HepG2 (cell line): ENCODE measurements around the gene PPP1R15A. TPM values are rescaled to one million over a fixed set of nuclear protein-coding genes. Genes with fewer than 3 reads are reported as not detected.

Experiments used
- ATAC-seq: fragments of 200-7000 bp; cut with Tn5 transposase; 3 replicates; pipeline ENCODE4 v1.9.1; 2020; ENCODE audit warnings: mild to moderate bottlenecking, moderate library complexity
- BruUV-seq: library from RNA; stranded (reverse); fragments of 400-500 nt; replicated peaks from 2 replicates; lab custom pipeline; 2021; lab: Mats Ljungman, UMichigan
- CTCF ChIA-PET: fragments of 300-600 bp; formaldehyde crosslinking; extraction: SDS; loops from one replicate; lab custom pipeline; 2021; ENCODE audit warnings: low total read pairs, inconsistent platforms, low intra/inter-chr PET ratio; lab: Yijun Ruan, JAX
- POLR2A ChIA-PET: fragments of 350-600 bp; sonication (Branson Sonifier 250); formaldehyde crosslinking; loops from one replicate; lab custom pipeline; 2020; ENCODE audit warnings: antibody characterized with exemption, inconsistent platforms; lab: Yijun Ruan, JAX
- DNase-seq: peaks from one replicate; pipeline ENCODE4 v3.0.0-alpha.2; 2015; ENCODE audit warnings: low spot score
- FAIRE-seq: peaks from 3 replicates; lab custom pipeline; 2011; peaks lifted over from hg19 to GRCh38; lab: Jason Lieb, UNC
- H2AFZ ChIP-seq: one replicate; pipeline ENCODE4 v1.6.1; 2011; ENCODE audit warnings: low read length, inconsistent platforms
- H3K27ac ChIP-seq: fragments of 300-600 bp; 3 replicates; pipeline ENCODE4 v1.8.0; 2011; ENCODE audit warnings: mixed run types, mild to moderate bottlenecking, mixed read lengths, low read length, inconsistent platforms; ENCODE audit not compliant: insufficient read depth; ENCODE audit errors: extremely low read length
- H3K27me3 ChIP-seq, 2 experiments: fragments of 200-600 bp in 1 of 2; 2 replicates in 1 of 2; 3 replicates in 1 of 2; pipeline versions ENCODE4 v1.6.0 to v1.8.0; 2011; ENCODE audit warnings: low read length in 2 of 2, mild to moderate bottlenecking in 2 of 2, moderate library complexity in 2 of 2, inconsistent platforms in 1 of 2; ENCODE audit not compliant: insufficient read depth in 2 of 2, control insufficient read depth in 1 of 2
- H3K36me3 ChIP-seq, 2 experiments: fragments of 200-600 bp in 1 of 2; replicated peaks in 1 of 2; 2 replicates in 1 of 2; 3 replicates in 1 of 2; pipeline versions ENCODE4 v1.5.1 to v1.8.0; 2011; ENCODE audit warnings: low read length in 2 of 2, inconsistent platforms in 1 of 2; ENCODE audit not compliant: insufficient read depth in 2 of 2, control insufficient read depth in 1 of 2
- H3K4me1 ChIP-seq: 2 replicates; pipeline ENCODE4 v1.5.1; 2012; ENCODE audit warnings: low read length, inconsistent platforms; ENCODE audit not compliant: insufficient read depth
- H3K4me2 ChIP-seq: 2 replicates; pipeline ENCODE4 v1.6.0; 2011; ENCODE audit warnings: low read depth, low read length, inconsistent platforms
- H3K4me3 ChIP-seq, 3 experiments: fragments of 200-600 bp in 1 of 3; sonication (generic), shearing (Covaris generic) in 1 of 3; replicated peaks in 1 of 3; 2 replicates each; pipeline ENCODE4 v1.5.1; 2011 to 2016; ENCODE audit warnings: low read length in 3 of 3, inconsistent platforms in 2 of 3, low read depth in 2 of 3, mild to moderate bottlenecking in 2 of 3, control low read depth in 1 of 3, mixed read lengths in 1 of 3; ENCODE audit not compliant: insufficient read depth in 1 of 3
- H3K79me2 ChIP-seq: one replicate; pipeline ENCODE4 v1.6.1; 2011; ENCODE audit warnings: low read length, inconsistent platforms; ENCODE audit not compliant: insufficient read depth
- H3K9ac ChIP-seq: 2 replicates; pipeline ENCODE4 v1.6.0; 2011; ENCODE audit warnings: mild to moderate bottlenecking, low read depth, low read length, inconsistent platforms; ENCODE audit not compliant: insufficient read depth
- H3K9me3 ChIP-seq: 2 replicates; pipeline ENCODE4 v1.5.1; 2012; ENCODE audit warnings: mild to moderate bottlenecking, low read length
- H4K20me1 ChIP-seq: 2 replicates; pipeline ENCODE4 v1.6.0; 2011; ENCODE audit warnings: inconsistent platforms, mild to moderate bottlenecking, low read length, moderate library complexity; ENCODE audit not compliant: insufficient read depth
- HNF1B ChIP-seq: sonication (generic); formaldehyde crosslinking; IDR thresholded peaks from 2 replicates; pipeline ENCODE4 v1.5.1; 2020; ENCODE audit warnings: mild to moderate bottlenecking, moderate library complexity, missing genetic modification reagents
- RAD21 ChIP-seq: fragments of 450-650 bp; formaldehyde crosslinking; IDR thresholded peaks from 2 replicates; pipeline ENCODE4 v1.5.0; 2020; ENCODE audit warnings: mild to moderate bottlenecking
- SMC3 ChIP-seq: IDR thresholded peaks from 2 replicates; pipeline ENCODE4 v1.6.1; 2011; ENCODE audit warnings: low read length, improper control_type of control experiment
- STAG1 ChIP-seq: sonication (generic); formaldehyde crosslinking; IDR thresholded peaks from 2 replicates; pipeline ENCODE4 v1.4.0; 2020; ENCODE audit warnings: missing genetic modification reagents
- THAP11 ChIP-seq: IDR thresholded peaks from 2 replicates; pipeline ENCODE4 v1.6.1; 2016; ENCODE audit warnings: missing biosample characterization, missing genetic modification reagents
- ZBTB21 ChIP-seq: sonication (generic); formaldehyde crosslinking; IDR thresholded peaks from 2 replicates; pipeline ENCODE4 v1.4.0; 2020; ENCODE audit warnings: missing genetic modification reagents
- ZBTB7B ChIP-seq: sonication (generic); formaldehyde crosslinking; IDR thresholded peaks from 2 replicates; pipeline ENCODE4 v1.4.0; 2020; ENCODE audit warnings: missing genetic modification reagents
- ZNF143 ChIP-seq: sonication (generic); formaldehyde crosslinking; IDR thresholded peaks from 2 replicates; pipeline ENCODE4 v1.4.0; 2020; ENCODE audit warnings: missing genetic modification reagents
- ZNF362 ChIP-seq: sonication (generic); formaldehyde crosslinking; IDR thresholded peaks from 2 replicates; pipeline ENCODE4 v1.4.0; 2020; ENCODE audit warnings: missing genetic modification reagents, mild to moderate bottlenecking, borderline replicate concordance
- ZNF672 ChIP-seq: sonication (generic); formaldehyde crosslinking; IDR thresholded peaks from 2 replicates; pipeline ENCODE4 v1.8.1; 2022; ENCODE audit warnings: missing genetic modification reagents
- ZNF766 ChIP-seq: sonication (generic); formaldehyde crosslinking; IDR thresholded peaks from 2 replicates; pipeline ENCODE4 v1.5.0; 2020; ENCODE audit warnings: missing genetic modification reagents, borderline replicate concordance
- WGBS: methylation state at CpG from one replicate; pipeline ENCODE4 v1.1.6; 2017; ENCODE audit warnings: low lambda C conversion rate; 5-methylcytosine and 5-hydroxymethylcytosine counted together
- in situ Hi-C: cut with HindIII; loops from 2 replicates; pipeline ENCODE4 v1.10.0; 2017; ENCODE audit warnings: low pct_unique_long_range_greater_than_20kb; ENCODE audit not compliant: extremely low pct_ligation_motif_present
- intact Hi-C: fragments of 100-400 bp; cut with micrococcal nuclease; formaldehyde crosslinking; loops from one replicate; pipeline ENCODE4 v1.10.0; 2022; ENCODE audit not compliant: unreplicated experiment
- polyA plus RNA-seq, 8 experiments: library from polyadenylated mRNA; depleted of rRNA in 3 of 8; stranded (reverse) in 7 of 8; unstranded in 1 of 8; fragments of >200 nt; fragmentation: Illumina TruSeq in 4 of 8; extraction: Trizol in 4 of 8; gene quantifications; 2 replicates each; pipeline versions ENCODE4 v1.2.1 to v1.2.3, GENCODE V29; 2011 to 2016; ENCODE audit warnings: low read depth in 4 of 8, missing spikeins in 1 of 8, mixed read lengths in 1 of 8; ENCODE audit not compliant: insufficient read depth in 1 of 8
- total RNA-seq, 5 experiments: library from RNA; depleted of rRNA; stranded (reverse); fragments of >200 nt; fragmentation: Illumina TruSeq; extraction: Trizol; gene quantifications; 2 replicates each; pipeline ENCODE4 v1.2.3, GENCODE V29; 2016; ENCODE audit warnings: low read depth in 1 of 5
- TF ChIP-seq, protein P1 (sequence below): sonication (generic); formaldehyde crosslinking; IDR thresholded peaks from 2 replicates; pipeline ENCODE4 v1.8.0; 2022; ENCODE audit warnings: mild to moderate bottlenecking, missing genetic modification reagents, moderate library complexity
- TF ChIP-seq, protein P2 (sequence below): sonication (generic); formaldehyde crosslinking; IDR thresholded peaks from 2 replicates; pipeline ENCODE4 v1.5.0; 2020; ENCODE audit warnings: mild to moderate bottlenecking, missing genetic modification reagents, moderate library complexity

The PPP1R15A gene
- total and polyA plus RNA-seq, 2 of the 13 experiments (the other 11 are each of a cell fraction or from before 2014, with no cell fraction given) = 15.6 to 18.5 TPM

DNA sequence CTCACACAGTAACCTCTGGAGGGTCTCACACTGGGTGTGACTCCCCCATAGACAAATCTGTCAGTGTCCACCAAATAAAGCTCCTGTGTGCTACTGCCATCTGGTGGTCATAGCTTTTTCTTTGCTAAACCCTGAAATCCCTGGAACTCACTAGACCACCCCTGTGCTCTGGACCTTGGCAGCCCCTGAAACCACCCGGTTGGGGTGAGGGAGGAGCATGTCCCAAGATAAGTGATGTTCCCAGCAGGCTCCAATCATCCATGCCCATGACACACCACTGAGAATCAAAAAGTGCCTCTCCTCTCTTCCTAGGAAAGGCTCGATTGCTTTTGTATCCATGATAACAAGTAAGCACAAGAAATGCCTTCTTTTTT, 29.4 kb upstream of the PPP1R15A start:
- peak; percentile 58 for DNase-seq
- peak; percentile 78 for FAIRE-seq
- no peak overlapping the region for H3K4me3 ChIP-seq
- TF ChIP-seq RAD21 = peak; percentile 56; the same call in 1 of the 2 replicates
- TF ChIP-seq ZNF143 = peak; percentile 19; the same call in 1 of the 2 replicates
- no peak for TF ChIP-seq ZNF362 (CRISPR knock-in tag)
- no peak for TF ChIP-seq ZNF672 (CRISPR knock-in tag)
- TF ChIP-seq, protein P1, sequence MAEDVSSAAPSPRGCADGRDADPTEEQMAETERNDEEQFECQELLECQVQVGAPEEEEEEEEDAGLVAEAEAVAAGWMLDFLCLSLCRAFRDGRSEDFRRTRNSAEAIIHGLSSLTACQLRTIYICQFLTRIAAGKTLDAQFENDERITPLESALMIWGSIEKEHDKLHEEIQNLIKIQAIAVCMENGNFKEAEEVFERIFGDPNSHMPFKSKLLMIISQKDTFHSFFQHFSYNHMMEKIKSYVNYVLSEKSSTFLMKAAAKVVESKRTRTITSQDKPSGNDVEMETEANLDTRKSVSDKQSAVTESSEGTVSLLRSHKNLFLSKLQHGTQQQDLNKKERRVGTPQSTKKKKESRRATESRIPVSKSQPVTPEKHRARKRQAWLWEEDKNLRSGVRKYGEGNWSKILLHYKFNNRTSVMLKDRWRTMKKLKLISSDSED (CRISPR knock-in tag) = no peak
- TF ChIP-seq ZNF766 (CRISPR knock-in tag) = peak; percentile 44; the same call in 1 of the 2 replicates
- TF ChIP-seq THAP11 = peak; percentile 51
- no peak for TF ChIP-seq ZBTB21
- TF ChIP-seq, protein P2, sequence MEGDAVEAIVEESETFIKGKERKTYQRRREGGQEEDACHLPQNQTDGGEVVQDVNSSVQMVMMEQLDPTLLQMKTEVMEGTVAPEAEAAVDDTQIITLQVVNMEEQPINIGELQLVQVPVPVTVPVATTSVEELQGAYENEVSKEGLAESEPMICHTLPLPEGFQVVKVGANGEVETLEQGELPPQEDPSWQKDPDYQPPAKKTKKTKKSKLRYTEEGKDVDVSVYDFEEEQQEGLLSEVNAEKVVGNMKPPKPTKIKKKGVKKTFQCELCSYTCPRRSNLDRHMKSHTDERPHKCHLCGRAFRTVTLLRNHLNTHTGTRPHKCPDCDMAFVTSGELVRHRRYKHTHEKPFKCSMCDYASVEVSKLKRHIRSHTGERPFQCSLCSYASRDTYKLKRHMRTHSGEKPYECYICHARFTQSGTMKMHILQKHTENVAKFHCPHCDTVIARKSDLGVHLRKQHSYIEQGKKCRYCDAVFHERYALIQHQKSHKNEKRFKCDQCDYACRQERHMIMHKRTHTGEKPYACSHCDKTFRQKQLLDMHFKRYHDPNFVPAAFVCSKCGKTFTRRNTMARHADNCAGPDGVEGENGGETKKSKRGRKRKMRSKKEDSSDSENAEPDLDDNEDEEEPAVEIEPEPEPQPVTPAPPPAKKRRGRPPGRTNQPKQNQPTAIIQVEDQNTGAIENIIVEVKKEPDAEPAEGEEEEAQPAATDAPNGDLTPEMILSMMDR (CRISPR knock-in tag) = peak; percentile 85
- TF ChIP-seq HNF1B (CRISPR knock-in tag) = 0 out of 2 replicates have a peak, but pooled peaks have one; percentile 15
- peak; percentile 77 for TF ChIP-seq STAG1 (CRISPR knock-in tag)
- peak; percentile 85 for TF ChIP-seq SMC3
- peak; percentile 32; the same call in 1 of the 2 replicates for TF ChIP-seq ZBTB7B
- no peak overlapping the region for H3K9ac ChIP-seq
- peak; percentile 64 for ATAC-seq
- BruUV-seq = no TSS peak
- peaks cover 6% of the 10 kb centered on the region for H3K4me1 ChIP-seq
- intact Hi-C loops (loop anchor here (1.0 kb wide), 1 partner anchor 54 kb away; no protein-coding TSS in a partner anchor), in situ Hi-C loops (loop anchor here (5.0 kb wide), 1 partner anchor 195 kb away; the partner anchor contains the start of gene CA11)
- H2AFZ ChIP-seq = no peak overlapping the region
- H4K20me1 ChIP-seq = no peaks in the 10 kb centered on the region
- no peak overlapping the region for H3K27ac ChIP-seq
- H3K79me2 ChIP-seq = no peaks in the 10 kb centered on the region
- WGBS = 45% methylated on average over 2 of the region's 2 CpGs
- H3K36me3 ChIP-seq = peaks cover 0 to 5% of the 10 kb centered on the region in 2 experiments; a peak in 2 of 5 replicates
- H3K4me2 ChIP-seq = no peak overlapping the region
- ChIA-PET CTCF (interaction anchor here (1.2 to 2.5 kb wide), 3 partner anchors 47 to 55 kb away, joined by 3 to 31 read pairs (median 4); no protein-coding TSS in a partner anchor), POLR2A (interaction anchor here (0.6 to 2.1 kb wide), 8 partner anchors 14 to 151 kb away, joined by 3 to 9 read pairs (median 4); partner anchors contain the start of genes PPP1R15A and RUVBL2)
- no peaks in the 10 kb centered on the region for H3K9me3 ChIP-seq
- no peaks in the 10 kb centered on the region for H3K27me3 ChIP-seq
